ENCODE data around the gene FARS2.

FARS2 gene

GRCh38 chr6:5466281-5467136 lies 205.2 kb downstream of the FARS2 start:
- no peak overlapping the region for H3K4me3 ChIP-seq (ENCODE audit: low read depth, low read length)
- TF ChIP-seq, protein P1, sequence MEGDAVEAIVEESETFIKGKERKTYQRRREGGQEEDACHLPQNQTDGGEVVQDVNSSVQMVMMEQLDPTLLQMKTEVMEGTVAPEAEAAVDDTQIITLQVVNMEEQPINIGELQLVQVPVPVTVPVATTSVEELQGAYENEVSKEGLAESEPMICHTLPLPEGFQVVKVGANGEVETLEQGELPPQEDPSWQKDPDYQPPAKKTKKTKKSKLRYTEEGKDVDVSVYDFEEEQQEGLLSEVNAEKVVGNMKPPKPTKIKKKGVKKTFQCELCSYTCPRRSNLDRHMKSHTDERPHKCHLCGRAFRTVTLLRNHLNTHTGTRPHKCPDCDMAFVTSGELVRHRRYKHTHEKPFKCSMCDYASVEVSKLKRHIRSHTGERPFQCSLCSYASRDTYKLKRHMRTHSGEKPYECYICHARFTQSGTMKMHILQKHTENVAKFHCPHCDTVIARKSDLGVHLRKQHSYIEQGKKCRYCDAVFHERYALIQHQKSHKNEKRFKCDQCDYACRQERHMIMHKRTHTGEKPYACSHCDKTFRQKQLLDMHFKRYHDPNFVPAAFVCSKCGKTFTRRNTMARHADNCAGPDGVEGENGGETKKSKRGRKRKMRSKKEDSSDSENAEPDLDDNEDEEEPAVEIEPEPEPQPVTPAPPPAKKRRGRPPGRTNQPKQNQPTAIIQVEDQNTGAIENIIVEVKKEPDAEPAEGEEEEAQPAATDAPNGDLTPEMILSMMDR (IDR thresholded peaks at IDR 0.05; ENCODE audit: borderline replicate concordance, insufficient read depth, low read depth, low read length) = no peak

GRCh38 chr6:5468586-5468985 lies 207.3 kb downstream of the FARS2 start:
- TF ChIP-seq, protein P1 (IDR thresholded peaks at IDR 0.05; ENCODE audit: borderline replicate concordance, insufficient read depth, low read depth, low read length) = no peak
- no peak overlapping the region for H3K4me3 ChIP-seq (ENCODE audit: low read depth, low read length)

DNA sequence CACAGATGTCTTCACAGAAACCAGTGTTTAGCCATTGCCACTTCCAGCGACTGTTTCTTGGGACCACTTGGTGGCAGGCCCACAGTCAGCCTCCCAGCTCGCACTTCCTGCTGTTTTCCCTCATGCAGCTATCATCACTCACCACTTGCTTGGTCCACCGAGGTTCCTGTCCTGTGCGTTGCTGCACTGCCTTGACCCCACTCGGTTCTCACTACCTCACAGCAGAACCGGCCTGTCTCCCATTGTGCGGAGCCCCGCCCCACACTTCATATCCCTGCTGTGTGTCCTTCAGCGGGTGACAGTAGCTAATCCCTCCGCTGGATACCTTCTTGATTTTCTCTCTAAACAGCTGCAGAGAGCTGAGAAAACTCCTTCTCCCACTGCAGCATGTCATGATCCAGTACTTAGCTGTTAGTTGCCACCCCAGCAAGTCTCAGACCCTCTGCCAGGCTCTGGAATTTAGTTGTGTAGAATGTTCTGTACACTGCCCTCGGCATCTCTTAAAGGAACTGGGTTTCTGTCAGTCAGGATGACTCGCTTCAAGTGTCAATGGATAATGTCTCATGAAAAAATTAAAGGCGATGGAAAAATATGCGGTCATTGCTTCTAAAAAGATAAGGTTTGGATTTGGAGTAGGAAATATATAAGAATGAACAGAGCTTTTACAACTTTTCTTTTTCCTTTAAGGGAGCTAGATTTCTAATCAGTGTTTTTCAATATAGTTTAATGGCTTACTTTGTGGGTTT lies 208.0 kb downstream of the FARS2 start:
- no peak overlapping the region for H3K4me3 ChIP-seq (ENCODE audit: low read depth, low read length)
- TF ChIP-seq, protein P1 (IDR thresholded peaks at IDR 0.05; ENCODE audit: borderline replicate concordance, insufficient read depth, low read depth, low read length) = no peak

DNA sequence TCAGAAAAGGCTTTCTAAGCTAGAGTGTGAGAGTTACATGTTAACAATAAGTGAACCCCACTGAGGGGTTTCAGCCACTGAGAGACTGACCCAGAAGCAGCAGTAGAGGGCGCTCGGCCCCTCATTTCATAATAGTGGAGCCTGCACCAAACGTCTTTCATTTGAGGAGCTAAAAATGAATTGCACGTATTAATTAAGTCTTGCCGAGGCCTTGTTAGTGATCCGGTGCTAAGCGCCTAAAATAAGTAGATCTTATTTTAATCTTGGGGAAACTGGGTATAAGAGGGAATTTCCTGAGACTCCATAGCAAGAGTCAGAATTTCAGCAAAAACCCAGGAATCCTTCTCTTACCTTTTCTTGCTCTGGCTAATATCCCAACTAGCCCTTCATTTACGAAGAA lies 209.7 kb downstream of the FARS2 start:
- no peak overlapping the region for H3K4me3 ChIP-seq (ENCODE audit: low read depth, low read length)
- TF ChIP-seq, protein P1 (IDR thresholded peaks at IDR 0.05; ENCODE audit: borderline replicate concordance, insufficient read depth, low read depth, low read length) = peak; percentile 74

DNA sequence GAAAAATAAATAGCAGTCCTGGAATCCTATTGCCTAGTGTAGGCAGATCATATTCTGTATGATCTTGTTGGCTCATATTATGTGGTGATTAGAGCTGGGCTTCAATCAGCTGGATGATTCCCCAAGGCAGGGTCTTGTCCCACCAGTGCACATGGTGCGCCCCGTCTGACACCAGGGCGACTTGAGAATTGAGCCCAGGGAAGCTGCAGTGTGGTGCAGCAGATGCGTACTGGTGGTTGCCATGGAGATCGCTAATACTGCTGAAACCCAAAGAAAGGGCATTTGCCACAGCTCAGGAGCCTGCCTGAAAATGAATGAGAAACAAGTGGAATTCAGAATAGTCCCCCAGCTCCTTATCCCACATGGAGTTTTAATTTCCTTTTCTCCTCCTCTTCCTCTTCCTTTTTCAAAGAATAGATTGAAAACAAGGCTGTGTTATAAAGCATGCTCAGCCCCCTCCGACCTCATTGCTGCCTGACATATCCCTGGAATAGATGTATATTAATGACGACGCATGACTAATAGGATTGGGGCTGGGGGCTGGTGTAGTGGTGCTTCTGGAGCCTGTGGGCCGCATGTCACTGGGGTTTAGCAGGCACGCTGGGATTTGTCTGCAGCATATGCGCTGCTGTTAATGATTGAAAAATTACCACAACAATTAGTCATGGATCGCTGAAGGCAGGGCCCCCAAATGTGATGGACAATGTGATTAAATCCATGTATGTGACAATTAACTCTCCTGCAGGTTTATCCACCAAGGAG lies 210.5 kb downstream of the FARS2 start:
- H3K4me3 ChIP-seq (ENCODE audit: low read depth, low read length) = no peak overlapping the region
- TF ChIP-seq, protein P1 (IDR thresholded peaks at IDR 0.05; ENCODE audit: borderline replicate concordance, insufficient read depth, low read depth, low read length) = no peak

DNA sequence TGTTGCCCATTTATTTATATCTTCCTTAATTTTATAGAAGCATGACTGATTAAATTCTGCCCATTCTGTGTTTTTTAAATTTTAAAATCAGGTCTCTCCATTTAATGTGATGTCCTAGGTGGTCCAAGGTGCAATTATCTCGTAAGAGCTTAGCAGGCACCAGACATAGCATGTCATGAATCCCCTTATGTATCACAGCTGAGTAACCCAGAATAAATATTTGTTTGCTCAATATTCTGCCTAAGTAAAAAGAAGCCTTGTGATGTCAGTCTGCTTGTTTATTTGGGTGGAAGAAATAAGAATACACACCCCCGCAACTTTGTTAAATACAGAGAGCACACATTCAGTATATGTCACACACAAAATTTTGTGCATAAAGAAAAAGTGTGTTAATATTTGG lies 211.3 kb downstream of the FARS2 start:
- TF ChIP-seq, protein P1 (IDR thresholded peaks at IDR 0.05; ENCODE audit: borderline replicate concordance, insufficient read depth, low read depth, low read length) = no peak
- no peak overlapping the region for H3K4me3 ChIP-seq (ENCODE audit: low read depth, low read length)
